ENCODE data around the gene MICALL1.

Gene MICALL1

DNA sequence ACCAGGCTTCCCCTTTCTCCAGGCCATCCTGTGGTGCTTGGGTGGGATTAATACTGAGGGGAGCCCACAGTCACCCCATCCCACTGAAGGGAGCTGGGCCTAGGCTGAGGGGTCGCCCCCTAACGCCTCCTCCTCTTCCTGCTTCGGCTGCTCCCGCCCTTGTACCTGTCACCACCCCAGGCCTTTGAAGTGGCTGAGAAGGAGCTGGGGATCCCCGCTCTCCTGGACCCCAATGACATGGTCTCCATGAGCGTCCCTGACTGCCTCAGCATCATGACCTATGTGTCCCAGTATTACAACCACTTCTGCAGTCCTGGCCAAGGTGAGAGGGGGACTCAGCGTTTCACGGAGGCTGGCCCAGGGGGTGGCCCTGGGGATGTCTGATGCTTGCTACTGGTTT is 6.1 kb downstream of the MICALL1 start:
- no peak for TF ChIP-seq JUND (IDR thresholded peaks at IDR 0.05; ENCODE audit: low read depth)
- DNase-seq (ENCODE audit: low read depth in 1 of 2, low spot score in 1 of 2) = no peak
- in situ Hi-C loops (cut with HindIII; ENCODE audit: low pct_unique_long_range_greater_than_20kb, low sequenced_read_pairs) = no loop called here

DNA sequence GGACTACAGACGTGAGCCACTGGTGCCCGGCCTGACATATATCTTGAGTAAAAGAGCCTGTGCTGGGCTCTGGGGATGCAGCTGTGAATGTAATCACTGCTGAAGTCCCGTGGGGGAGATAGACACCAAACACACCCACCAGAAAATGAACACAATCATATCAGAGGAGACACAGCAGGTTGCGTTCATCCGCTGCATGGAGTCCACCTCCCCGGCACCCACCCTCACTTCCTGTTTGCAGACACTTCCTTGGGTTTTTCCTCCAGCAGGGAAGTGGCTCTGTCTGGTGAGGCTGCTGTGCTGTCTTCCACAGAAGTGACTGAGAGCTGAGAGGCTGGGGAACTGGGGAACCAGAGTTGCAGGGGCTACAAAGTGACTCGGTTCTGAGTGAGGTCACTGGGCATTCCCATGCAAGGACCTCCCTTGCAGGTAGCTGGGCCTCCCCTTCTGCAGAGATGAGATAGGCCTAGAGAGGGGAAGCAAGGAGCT is 7.2 kb downstream of the MICALL1 start:
- no peak for DNase-seq (ENCODE audit: low read depth in 1 of 2, low spot score in 1 of 2)
- no peak for TF ChIP-seq JUND (IDR thresholded peaks at IDR 0.05; ENCODE audit: low read depth)
- in situ Hi-C loops (cut with HindIII; ENCODE audit: low pct_unique_long_range_greater_than_20kb, low sequenced_read_pairs) = no loop called here

DNA sequence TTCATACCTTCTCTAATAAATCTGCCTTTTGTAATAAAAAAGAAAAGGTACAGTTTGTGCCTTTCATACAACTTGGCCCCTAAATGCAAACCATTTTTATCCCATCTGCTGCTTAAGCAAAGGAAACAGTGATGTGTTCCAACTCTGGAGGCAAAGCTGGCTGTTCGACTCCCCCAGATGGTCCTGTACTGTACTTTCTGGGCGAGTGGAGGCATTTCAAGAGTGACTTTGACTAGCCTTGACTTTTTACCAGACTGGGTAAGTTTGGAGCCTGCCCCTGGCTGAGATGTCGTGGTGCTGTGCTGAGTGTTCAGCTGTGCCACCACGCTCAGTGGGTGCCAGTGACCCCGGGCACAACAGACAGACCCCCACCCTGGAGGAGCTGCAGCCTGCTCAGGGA is 10.2 kb downstream of the MICALL1 start:
- no peak for TF ChIP-seq JUND (IDR thresholded peaks at IDR 0.05; ENCODE audit: low read depth)
- in situ Hi-C loops (cut with HindIII; ENCODE audit: low pct_unique_long_range_greater_than_20kb, low sequenced_read_pairs) = no loop called here
- no peak for DNase-seq (ENCODE audit: low read depth in 1 of 2, low spot score in 1 of 2)

DNA sequence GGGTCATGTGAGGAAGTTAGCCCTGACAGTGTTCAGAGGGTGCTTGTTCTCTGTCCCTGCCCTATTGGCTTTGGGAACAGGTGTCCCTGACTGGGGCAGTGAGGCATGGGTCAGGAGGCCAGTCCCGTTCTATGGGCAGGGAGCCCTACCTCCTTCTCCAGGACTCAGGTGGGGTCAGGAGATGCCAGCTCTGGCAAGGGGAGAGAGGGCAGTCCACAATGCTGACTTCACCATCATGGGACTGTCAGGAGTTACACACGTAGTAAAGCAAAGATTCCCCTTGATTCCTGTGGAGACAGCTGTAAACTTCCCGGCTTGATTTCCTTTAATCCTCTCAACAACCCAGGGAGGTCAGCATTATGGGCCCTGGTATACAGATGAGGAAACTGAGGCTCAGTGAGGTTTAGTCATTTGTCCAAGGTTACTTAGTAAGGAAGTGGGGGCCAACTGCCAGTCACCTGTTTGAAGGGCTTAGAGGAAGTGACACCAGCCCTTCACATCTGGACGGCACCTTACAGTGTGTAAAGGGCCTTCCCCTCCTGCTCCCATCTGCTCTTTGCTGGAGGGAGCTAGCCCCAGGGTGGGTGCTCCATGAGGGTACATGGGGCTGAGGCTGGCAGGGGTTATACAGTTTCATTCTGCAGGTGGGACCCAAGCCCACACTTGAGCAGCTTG is 11.9 kb downstream of the MICALL1 start:
- TF ChIP-seq JUND (IDR thresholded peaks at IDR 0.05; ENCODE audit: low read depth) = no peak
- DNase-seq (ENCODE audit: low read depth in 1 of 2, low spot score in 1 of 2) = no peak
- in situ Hi-C loops (cut with HindIII; ENCODE audit: low pct_unique_long_range_greater_than_20kb, low sequenced_read_pairs) = no loop called here

DNA sequence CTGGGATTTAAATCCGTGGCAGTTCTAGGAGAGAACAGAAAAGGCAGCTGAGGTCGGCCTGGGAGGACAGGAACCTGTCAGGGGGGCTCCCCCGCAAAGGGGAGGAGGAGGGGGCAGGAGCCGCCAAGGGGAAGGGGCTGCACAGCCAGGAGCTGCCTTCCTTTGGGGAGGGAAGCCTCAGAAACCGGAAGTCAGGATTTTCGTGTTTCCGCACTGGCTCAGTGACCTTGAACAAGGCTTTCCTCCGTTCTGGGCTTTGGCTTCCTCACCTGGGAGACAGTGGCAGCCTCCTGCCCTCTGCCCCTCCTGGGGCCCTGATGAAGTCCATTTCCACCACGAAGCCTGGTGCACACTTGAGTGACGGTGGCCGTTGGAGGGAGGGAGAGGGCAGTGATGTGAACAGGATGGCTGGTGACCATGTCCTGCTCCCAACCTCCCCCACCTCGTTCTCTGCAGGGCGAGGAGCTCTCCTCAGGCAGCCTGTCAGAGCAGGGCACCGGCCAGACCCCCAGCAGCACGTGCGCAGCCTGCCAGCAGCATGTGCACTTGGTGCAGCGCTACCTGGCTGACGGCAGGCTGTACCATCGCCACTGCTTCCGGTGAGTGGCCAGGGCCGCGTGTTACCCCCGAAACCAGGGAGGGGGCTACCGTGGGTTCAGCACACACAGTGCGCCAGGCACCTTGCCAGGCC is 12.6 kb downstream of the MICALL1 start:
- in situ Hi-C loops (cut with HindIII; ENCODE audit: low pct_unique_long_range_greater_than_20kb, low sequenced_read_pairs) = no loop called here
- no peak for TF ChIP-seq JUND (IDR thresholded peaks at IDR 0.05; ENCODE audit: low read depth)
- DNase-seq (ENCODE audit: low read depth in 1 of 2, low spot score in 1 of 2) = no peak

DNA sequence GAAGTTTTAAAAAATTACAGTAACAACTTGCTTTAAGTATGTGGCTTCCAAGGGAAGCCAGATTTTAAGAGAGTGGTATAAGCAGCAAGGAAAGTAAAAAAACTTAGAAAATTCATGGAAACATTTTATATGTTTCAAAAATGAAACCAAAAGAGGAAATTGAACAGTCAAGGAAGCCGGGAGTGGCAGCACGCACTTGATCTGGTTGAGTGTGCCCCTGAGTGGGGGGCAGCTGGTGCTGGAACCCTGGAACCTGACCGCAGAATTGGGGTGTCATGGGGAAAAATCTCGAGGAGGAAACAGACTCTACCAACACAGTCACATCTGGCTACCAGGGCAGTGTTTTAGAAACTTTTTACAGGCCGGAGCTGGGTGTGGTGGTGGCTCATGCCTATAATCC is 14.0 kb downstream of the MICALL1 start:
- in situ Hi-C loops (cut with HindIII; ENCODE audit: low pct_unique_long_range_greater_than_20kb, low sequenced_read_pairs) = no loop called here
- TF ChIP-seq JUND (IDR thresholded peaks at IDR 0.05; ENCODE audit: low read depth) = no peak
- no peak for DNase-seq (ENCODE audit: low read depth in 1 of 2, low spot score in 1 of 2)

DNA sequence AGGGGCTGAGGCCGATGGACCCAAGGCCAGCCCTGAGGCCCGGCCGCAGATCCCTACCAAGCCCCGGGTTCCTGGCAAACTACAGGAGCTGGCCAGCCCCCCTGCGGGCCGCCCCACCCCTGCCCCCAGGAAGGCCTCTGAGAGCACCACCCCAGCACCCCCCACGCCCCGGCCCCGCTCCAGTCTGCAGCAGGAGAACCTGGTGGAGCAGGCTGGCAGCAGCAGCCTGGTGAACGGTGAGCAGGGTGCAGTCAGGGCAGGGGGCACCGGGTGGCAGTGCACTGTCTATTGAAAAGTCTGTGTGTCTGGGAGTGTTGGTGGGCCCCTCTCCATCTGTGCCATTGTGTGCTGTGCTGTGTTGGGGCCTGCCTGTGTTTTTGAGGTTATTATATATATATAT is 16.1 kb downstream of the MICALL1 start:
- DNase-seq (ENCODE audit: low read depth in 1 of 2, low spot score in 1 of 2) = no peak
- in situ Hi-C loops (cut with HindIII; ENCODE audit: low pct_unique_long_range_greater_than_20kb, low sequenced_read_pairs) = no loop called here
- TF ChIP-seq JUND (IDR thresholded peaks at IDR 0.05; ENCODE audit: low read depth) = no peak

DNA sequence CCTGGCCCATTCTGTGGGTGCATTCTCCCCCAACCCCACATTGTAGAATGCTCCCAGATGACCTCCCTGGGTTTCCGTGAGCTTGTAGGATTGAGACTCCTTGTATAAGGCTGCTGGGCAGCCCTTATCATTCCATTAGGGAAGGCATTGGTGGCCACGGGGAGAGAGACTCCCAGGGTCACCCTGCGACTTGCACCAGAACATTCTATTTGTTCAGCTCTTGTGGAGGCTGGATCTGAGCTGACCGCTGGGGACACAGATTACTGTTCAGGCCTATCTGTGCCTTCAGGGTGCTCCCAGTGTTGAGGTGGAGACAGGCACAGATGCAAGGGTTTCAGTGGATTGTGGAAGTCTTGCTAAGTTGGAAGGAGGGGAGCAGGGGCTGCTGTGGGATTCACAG is 17.8 kb downstream of the MICALL1 start:
- in situ Hi-C loops (cut with HindIII; ENCODE audit: low pct_unique_long_range_greater_than_20kb, low sequenced_read_pairs) = no loop called here
- no peak for TF ChIP-seq JUND (IDR thresholded peaks at IDR 0.05; ENCODE audit: low read depth)
- DNase-seq (ENCODE audit: low read depth in 1 of 2, low spot score in 1 of 2) = no peak

DNA sequence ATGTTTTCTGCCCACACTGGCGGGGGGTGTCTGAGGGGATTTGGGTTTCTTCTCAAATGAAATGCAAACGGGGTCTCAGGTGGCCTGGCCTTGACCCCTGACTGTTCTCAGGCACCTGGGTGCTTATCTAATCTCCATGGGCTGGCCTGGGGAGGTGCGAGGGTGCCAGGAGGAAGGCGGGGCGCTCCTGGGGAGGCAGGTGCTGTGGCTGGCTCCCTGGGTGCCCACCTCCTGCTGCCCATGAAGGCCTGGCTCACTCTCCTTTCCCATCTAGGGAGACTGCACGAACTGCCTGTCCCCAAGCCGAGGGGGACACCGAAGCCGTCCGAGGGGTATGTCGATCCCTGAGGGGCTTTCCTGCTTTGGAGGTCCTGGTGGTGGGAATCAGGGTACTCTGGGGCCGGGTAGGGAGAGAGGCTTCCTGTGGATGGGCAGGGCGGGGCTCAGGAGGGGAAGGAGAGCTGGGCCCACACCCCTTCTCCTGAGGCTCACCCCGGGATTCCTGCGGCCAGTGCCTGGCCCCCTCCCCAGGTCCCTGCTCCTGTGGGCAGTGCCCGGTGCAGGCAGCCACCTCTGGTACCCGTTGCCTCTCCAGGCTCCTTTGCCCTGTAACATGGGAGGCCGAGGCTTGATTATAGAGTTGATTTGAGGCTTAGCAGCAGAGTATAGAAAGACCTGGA is 18.4 kb downstream of the MICALL1 start:
- in situ Hi-C loops (cut with HindIII; ENCODE audit: low pct_unique_long_range_greater_than_20kb, low sequenced_read_pairs) = no loop called here
- no peak for DNase-seq (ENCODE audit: low read depth in 1 of 2, low spot score in 1 of 2)
- no peak for TF ChIP-seq JUND (IDR thresholded peaks at IDR 0.05; ENCODE audit: low read depth)

DNA sequence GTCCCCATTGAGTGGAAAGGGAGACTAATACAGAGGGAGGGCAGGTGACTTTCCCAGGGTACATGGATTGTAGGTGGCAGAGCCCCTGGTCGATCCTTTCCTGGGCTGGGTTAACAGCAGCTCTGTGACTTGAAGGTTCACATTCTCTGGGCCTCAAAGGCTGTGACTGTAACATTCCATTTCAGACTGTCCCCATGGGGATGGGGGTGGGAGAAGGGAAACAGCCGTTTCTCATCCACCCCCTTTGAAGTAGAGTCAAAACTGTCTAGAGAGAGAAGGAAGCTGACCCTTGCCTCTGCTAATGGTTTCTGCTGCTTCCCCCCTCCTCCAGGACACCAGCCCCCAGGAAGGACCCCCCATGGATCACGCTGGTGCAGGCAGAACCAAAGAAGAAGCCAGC is 19.2 kb downstream of the MICALL1 start:
- DNase-seq (ENCODE audit: low read depth in 1 of 2, low spot score in 1 of 2) = no peak
- no peak for TF ChIP-seq JUND (IDR thresholded peaks at IDR 0.05; ENCODE audit: low read depth)
- in situ Hi-C loops (cut with HindIII; ENCODE audit: low pct_unique_long_range_greater_than_20kb, low sequenced_read_pairs) = no loop called here

DNA sequence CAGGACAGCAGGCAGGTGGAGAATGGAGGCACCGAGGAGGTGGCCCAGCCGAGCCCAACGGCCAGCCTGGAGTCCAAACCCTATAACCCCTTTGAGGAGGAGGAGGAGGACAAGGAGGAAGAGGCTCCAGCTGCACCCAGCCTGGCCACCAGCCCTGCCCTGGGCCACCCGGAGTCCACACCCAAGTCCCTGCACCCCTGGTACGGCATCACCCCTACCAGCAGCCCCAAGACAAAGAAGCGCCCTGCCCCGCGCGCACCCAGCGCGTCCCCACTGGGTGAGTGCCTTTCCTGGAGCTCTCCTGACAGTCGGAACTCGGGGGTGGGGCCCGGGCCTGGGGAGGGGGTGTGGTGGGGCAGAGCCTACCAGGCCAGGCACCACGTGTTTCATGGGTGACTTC is 19.7 kb downstream of the MICALL1 start:
- in situ Hi-C loops (cut with HindIII; ENCODE audit: low pct_unique_long_range_greater_than_20kb, low sequenced_read_pairs) = no loop called here
- TF ChIP-seq JUND (IDR thresholded peaks at IDR 0.05; ENCODE audit: low read depth) = no peak
- no peak for DNase-seq (ENCODE audit: low read depth in 1 of 2, low spot score in 1 of 2)

DNA sequence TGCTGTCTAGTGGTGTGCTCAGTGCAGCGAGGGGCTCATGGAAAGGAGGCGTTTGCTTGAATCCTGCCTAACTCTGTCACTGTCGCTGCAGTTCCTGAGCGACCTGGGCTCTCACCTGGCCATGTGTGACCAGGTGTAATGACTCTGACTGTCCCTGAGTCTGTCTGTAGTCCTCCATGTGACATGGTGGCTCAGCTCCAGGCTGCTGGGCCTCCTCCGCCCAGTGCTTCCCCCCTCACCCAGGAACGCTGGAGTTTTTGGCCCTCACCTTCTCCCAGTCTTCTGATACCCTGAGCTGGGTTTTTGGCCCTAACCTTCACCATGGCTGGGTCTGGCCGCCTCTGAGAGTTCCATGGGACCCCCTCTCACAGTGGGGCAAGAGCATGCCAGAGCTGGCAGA is 20.3 kb downstream of the MICALL1 start:
- no peak for DNase-seq (ENCODE audit: low read depth in 1 of 2, low spot score in 1 of 2)
- in situ Hi-C loops (cut with HindIII; ENCODE audit: low pct_unique_long_range_greater_than_20kb, low sequenced_read_pairs) = no loop called here
- no peak for TF ChIP-seq JUND (IDR thresholded peaks at IDR 0.05; ENCODE audit: low read depth)
